Neural progenitor cell (in vitro differentiated cells): ENCODE measurements around the gene TMPRSS11B.

Source experiments
- EZH2 ChIP-seq: fragments of 200-600 bp; sonication (generic); IDR thresholded peaks from 2 replicates; pipeline ENCODE4 v1.6.1; 2017; ENCODE audit warnings: antibody characterized with exemption, mild to moderate bottlenecking, moderate library complexity
- EZH2phosphoT487 ChIP-seq: fragments of 200-600 bp; sonication (generic); IDR thresholded peaks from 2 replicates; pipeline ENCODE4 v1.6.1; 2017; ENCODE audit warnings: antibody characterized with exemption
- TF ChIP-seq, protein P1 (sequence below): fragments of 200-600 bp; sonication (generic); IDR thresholded peaks from 2 replicates; pipeline ENCODE4 v1.5.1; 2017; ENCODE audit warnings: antibody characterized with exemption, mild to moderate bottlenecking

DNA sequence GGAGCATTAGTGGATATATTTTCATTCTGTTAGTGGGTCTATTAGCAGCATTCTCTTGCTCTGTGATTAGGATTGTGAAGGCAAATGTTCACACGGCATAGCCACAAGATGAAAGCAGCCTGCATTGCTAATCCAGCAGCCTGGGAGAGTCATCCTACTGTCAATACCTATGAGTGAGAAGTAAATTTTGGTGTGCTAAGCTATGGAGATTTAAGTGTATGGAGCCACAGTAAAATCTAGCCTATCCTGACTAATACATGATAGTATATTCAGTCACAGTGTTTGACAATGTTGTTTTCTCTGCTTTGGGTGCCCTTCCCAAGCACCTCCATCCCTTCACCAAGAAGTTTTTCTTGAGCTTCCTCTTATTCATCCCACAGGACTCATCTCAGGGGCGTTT, 68.6 kb downstream of the TMPRSS11B start:
- TF ChIP-seq, protein P1, sequence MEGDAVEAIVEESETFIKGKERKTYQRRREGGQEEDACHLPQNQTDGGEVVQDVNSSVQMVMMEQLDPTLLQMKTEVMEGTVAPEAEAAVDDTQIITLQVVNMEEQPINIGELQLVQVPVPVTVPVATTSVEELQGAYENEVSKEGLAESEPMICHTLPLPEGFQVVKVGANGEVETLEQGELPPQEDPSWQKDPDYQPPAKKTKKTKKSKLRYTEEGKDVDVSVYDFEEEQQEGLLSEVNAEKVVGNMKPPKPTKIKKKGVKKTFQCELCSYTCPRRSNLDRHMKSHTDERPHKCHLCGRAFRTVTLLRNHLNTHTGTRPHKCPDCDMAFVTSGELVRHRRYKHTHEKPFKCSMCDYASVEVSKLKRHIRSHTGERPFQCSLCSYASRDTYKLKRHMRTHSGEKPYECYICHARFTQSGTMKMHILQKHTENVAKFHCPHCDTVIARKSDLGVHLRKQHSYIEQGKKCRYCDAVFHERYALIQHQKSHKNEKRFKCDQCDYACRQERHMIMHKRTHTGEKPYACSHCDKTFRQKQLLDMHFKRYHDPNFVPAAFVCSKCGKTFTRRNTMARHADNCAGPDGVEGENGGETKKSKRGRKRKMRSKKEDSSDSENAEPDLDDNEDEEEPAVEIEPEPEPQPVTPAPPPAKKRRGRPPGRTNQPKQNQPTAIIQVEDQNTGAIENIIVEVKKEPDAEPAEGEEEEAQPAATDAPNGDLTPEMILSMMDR, result no peak
- no peak for TF ChIP-seq EZH2phosphoT487
- no peak for TF ChIP-seq EZH2
